CD14-positive monocyte (primary cell): ENCODE data around the gene CDC14A. TPM values are rescaled to one million over a fixed set of nuclear protein-coding genes. Genes with fewer than 3 reads are reported as not detected.

Experiments
- DNase-seq, 3 donors: peaks; one replicate each; pipeline ENCODE4 v3.0.0-alpha.2; 2011 to 2022
- H2AFZ ChIP-seq: 2 replicates; pipeline ENCODE4 v1.6.0; 2012; ENCODE audit warnings: mild to moderate bottlenecking, low read depth, low read length, inconsistent platforms; ENCODE audit not compliant: insufficient read depth, poor library complexity, severe bottlenecking
- H3K27ac ChIP-seq, 2 donors: 1 replicate in 1 of 2; 2 replicates in 1 of 2; pipeline ENCODE4 v1.5.1; 2012 to 2013; ENCODE audit warnings: low read length in 2 of 2, control low read depth in 1 of 2, inconsistent platforms in 1 of 2, low read depth in 1 of 2, mild to moderate bottlenecking in 1 of 2
- H3K27me3 ChIP-seq, 2 donors: one replicate each; pipeline versions ENCODE4 v1.6.0 to v1.6.1; 2011 to 2013; ENCODE audit warnings: low read length in 2 of 2; ENCODE audit not compliant: control insufficient read depth in 2 of 2, insufficient read depth in 2 of 2
- H3K36me3 ChIP-seq, 2 donors: replicated peaks in 1 of 2; 1 replicate in 1 of 2; 2 replicates in 1 of 2; pipeline versions ENCODE4 v1.5.1 to v1.6.1; 2012 to 2013; ENCODE audit warnings: low read length in 2 of 2, control low read depth in 1 of 2, inconsistent platforms in 1 of 2, mild to moderate bottlenecking in 1 of 2; ENCODE audit not compliant: insufficient read depth in 2 of 2, control insufficient read depth in 1 of 2
- H3K4me1 ChIP-seq, 2 donors: 1 replicate in 1 of 2; 2 replicates in 1 of 2; pipeline versions ENCODE4 v1.5.1 to v1.6.1; 2012 to 2013; ENCODE audit warnings: low read length in 2 of 2, control low read depth in 1 of 2, inconsistent platforms in 1 of 2, mild to moderate bottlenecking in 1 of 2, moderate library complexity in 1 of 2; ENCODE audit not compliant: insufficient read depth in 2 of 2, control insufficient read depth in 1 of 2
- H3K4me2 ChIP-seq: replicated peaks from 2 replicates; pipeline ENCODE3; 2012; ENCODE audit warnings: low read length, moderate library complexity, mild to moderate bottlenecking; ENCODE audit not compliant: poor library complexity, severe bottlenecking; ENCODE audit errors: extremely low read depth
- H3K4me3 ChIP-seq, 3 experiments: fragments of 200-600 bp in 1 of 3; sonication (generic) in 1 of 3; replicated peaks in 1 of 3; 1 replicate in 2 of 3; 2 replicates in 1 of 3; pipeline ENCODE4 v1.5.1; 2011 to 2013; ENCODE audit warnings: low read length in 3 of 3, mild to moderate bottlenecking in 3 of 3, control low read depth in 2 of 3, low read depth in 2 of 3, inconsistent platforms in 1 of 3, moderate library complexity in 1 of 3
- H3K79me2 ChIP-seq: 2 replicates; pipeline ENCODE4 v1.6.0; 2012; ENCODE audit warnings: mild to moderate bottlenecking, control low read depth, inconsistent platforms, low read length, moderate library complexity; ENCODE audit not compliant: insufficient read depth
- H3K9ac ChIP-seq: 2 replicates; pipeline ENCODE4 v1.6.0; 2017; ENCODE audit warnings: low read length, mild to moderate bottlenecking; ENCODE audit not compliant: insufficient read depth, poor library complexity, severe bottlenecking
- H3K9me3 ChIP-seq, 2 donors: replicated peaks in 1 of 2; 1 replicate in 1 of 2; 2 replicates in 1 of 2; pipeline versions ENCODE4 v1.5.1 to v1.6.1; 2012 to 2013; ENCODE audit warnings: low read length in 2 of 2, control low read depth in 1 of 2; ENCODE audit not compliant: control insufficient read depth in 1 of 2, insufficient read depth in 1 of 2
- H4K20me1 ChIP-seq: 2 replicates; pipeline ENCODE4 v1.6.0; 2012; ENCODE audit warnings: mild to moderate bottlenecking, low read length, control low read depth, moderate library complexity; ENCODE audit not compliant: insufficient read depth
- H3K27ac Mint-ChIP-seq, 7 donors: one replicate each; pipeline ENCODE4 v1.8.0; 2020; ENCODE audit warnings: mild to moderate bottlenecking in 7 of 7, mixed read lengths in 7 of 7, moderate library complexity in 6 of 7, inconsistent platforms in 2 of 7
- H3K27me3 Mint-ChIP-seq, 3 donors: one replicate each; pipeline ENCODE4 v1.8.0; 2021 to 2022; ENCODE audit warnings: low read depth in 3 of 3, mild to moderate bottlenecking in 3 of 3, mixed read lengths in 3 of 3, moderate library complexity in 3 of 3, inconsistent platforms in 1 of 3
- H3K36me3 Mint-ChIP-seq, 2 donors: one replicate each; pipeline ENCODE4 v1.8.0; 2020; ENCODE audit warnings: mixed read lengths in 2 of 2, inconsistent platforms in 1 of 2, mild to moderate bottlenecking in 1 of 2
- H3K4me1 Mint-ChIP-seq: one replicate; pipeline ENCODE4 v1.8.0; 2020; ENCODE audit warnings: mild to moderate bottlenecking, mixed read lengths
- H3K4me3 Mint-ChIP-seq, 2 donors: one replicate each; pipeline ENCODE4 v1.8.0; 2020; ENCODE audit warnings: mild to moderate bottlenecking in 2 of 2, mixed read lengths in 2 of 2, moderate library complexity in 1 of 2
- H3K9me3 Mint-ChIP-seq, 7 donors: one replicate each; pipeline ENCODE4 v1.8.0; 2020 to 2022; ENCODE audit warnings: mixed read lengths in 7 of 7, mild to moderate bottlenecking in 6 of 7, moderate library complexity in 6 of 7, inconsistent platforms in 2 of 7
- WGBS: methylation state at CpG from one replicate; pipeline ENCODE4 v1.1.5; 2013; ENCODE audit warnings: missing lambda C conversion rate; ENCODE audit not compliant: insufficient coverage; 5-methylcytosine and 5-hydroxymethylcytosine counted together
- intact Hi-C, 2 donors: fragments of 100-400 bp; cut with micrococcal nuclease; formaldehyde crosslinking; loops; one replicate each; pipeline versions ENCODE4 v1.15.0 to v1.15.1; 2023
- polyA plus RNA-seq, 3 donors: library from polyadenylated mRNA; depleted of rRNA in 1 of 3; unstranded in 2 of 3; stranded (reverse) in 1 of 3; fragments of 300-500 nt in 2 of 3; fragments of >200 nt in 1 of 3; fragmentation: Illumina TruSeq in 2 of 3; gene quantifications; 1 replicate in 2 of 3; 2 replicates in 1 of 3; pipeline ENCODE4 v1.2.3, GENCODE V29; 2012 to 2021
- TF ChIP-seq, protein P1 (sequence below): fragments of 200-600 bp; IDR thresholded peaks from one replicate; pipeline ENCODE4 v1.8.0; 2022; ENCODE audit warnings: antibody characterized with exemption, mild to moderate bottlenecking

CDC14A gene
- polyA plus RNA-seq, 3 donors = 4.2 to 9.2 (median 6.1) TPM

DNA sequence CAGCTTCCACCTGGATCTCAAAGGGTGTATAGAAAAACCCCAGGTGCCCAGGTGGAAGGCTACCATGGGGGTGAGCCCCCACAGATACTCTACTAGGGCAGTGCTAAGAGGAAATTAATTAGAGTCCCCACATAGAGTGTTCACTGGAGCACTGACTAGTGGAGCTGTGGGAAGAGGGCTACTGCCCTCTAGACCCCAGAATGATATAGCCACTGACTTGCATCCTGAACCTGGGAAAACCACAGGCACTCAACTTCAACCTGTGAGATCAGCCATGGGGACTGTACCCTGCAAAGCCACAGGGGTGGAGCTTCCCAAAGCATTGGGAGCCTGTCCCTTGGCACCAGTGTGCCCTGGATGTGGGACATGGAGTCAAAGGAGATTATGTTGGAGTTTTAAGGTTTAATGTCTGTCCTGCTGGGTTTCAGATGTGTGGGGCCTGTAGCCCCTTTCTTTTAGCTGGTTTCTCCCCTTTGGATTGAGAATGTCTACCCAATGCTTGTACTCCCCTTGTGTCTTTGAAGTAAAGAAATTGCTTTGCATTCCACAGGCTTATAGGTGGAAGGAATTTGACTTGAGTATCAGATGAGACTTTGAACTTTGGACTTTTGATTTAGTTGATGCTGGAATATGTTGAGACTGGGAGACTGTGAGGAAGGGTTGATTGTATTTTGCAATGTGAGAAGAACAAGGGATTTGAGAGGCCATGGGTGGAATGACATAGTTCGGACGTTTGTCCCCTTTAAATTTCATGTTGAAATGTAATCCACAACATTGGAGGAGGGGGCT is 31.8 kb upstream of the CDC14A start:
- no peaks in the 10 kb centered on the region for H3K36me3 Mint-ChIP-seq
- H3K4me1 ChIP-seq = no peaks in the 10 kb centered on the region
- H3K4me2 ChIP-seq = no peak overlapping the region
- no peak overlapping the region for H3K9ac ChIP-seq
- H3K4me1 Mint-ChIP-seq = no peaks in the 10 kb centered on the region
- peaks cover 9 to 23% of the 10 kb centered on the region in 2 donors for H3K9me3 ChIP-seq
- WGBS = 90% methylated on average over 2 of the region's 2 CpGs
- H3K27ac ChIP-seq = no peak overlapping the region
- H3K27me3 ChIP-seq = no peaks in the 10 kb centered on the region
- no peak overlapping the region for H3K27ac Mint-ChIP-seq
- DNase-seq = no peak
- no peak overlapping the region for H3K4me3 ChIP-seq
- H4K20me1 ChIP-seq = no peaks in the 10 kb centered on the region
- peaks cover 11 to 30% (median 17%) of the 10 kb centered on the region in 7 donors for H3K9me3 Mint-ChIP-seq
- intact Hi-C loops = no loop called here
- H3K27me3 Mint-ChIP-seq = peaks cover 0 to 3% (median 2%) of the 10 kb centered on the region in 3 donors
- no peak overlapping the region for H3K4me3 Mint-ChIP-seq
- TF ChIP-seq, protein P1, sequence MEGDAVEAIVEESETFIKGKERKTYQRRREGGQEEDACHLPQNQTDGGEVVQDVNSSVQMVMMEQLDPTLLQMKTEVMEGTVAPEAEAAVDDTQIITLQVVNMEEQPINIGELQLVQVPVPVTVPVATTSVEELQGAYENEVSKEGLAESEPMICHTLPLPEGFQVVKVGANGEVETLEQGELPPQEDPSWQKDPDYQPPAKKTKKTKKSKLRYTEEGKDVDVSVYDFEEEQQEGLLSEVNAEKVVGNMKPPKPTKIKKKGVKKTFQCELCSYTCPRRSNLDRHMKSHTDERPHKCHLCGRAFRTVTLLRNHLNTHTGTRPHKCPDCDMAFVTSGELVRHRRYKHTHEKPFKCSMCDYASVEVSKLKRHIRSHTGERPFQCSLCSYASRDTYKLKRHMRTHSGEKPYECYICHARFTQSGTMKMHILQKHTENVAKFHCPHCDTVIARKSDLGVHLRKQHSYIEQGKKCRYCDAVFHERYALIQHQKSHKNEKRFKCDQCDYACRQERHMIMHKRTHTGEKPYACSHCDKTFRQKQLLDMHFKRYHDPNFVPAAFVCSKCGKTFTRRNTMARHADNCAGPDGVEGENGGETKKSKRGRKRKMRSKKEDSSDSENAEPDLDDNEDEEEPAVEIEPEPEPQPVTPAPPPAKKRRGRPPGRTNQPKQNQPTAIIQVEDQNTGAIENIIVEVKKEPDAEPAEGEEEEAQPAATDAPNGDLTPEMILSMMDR = no peak
- H2AFZ ChIP-seq = no peak overlapping the region
- no peaks in the 10 kb centered on the region for H3K79me2 ChIP-seq
- H3K36me3 ChIP-seq = no peaks in the 10 kb centered on the region

DNA sequence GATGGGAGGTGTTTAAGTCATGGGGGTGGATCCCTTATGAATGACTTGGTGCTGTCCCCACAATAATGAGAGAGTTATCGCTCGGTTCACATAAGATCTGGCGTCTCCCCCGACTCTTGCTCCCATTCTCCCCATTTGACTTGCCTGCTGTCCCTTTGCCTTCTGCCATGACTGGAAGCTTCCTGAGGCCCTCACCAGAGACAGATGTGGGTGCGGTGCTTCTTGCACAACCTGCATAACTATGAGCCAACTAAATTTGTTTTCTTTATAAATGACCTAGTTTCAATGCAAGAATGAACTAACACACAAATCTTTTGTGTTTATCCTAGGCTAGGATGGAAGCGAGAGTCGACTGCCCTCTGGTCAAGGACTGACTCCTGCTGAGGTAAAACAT is 31.2 kb upstream of the CDC14A start:
- Histone ChIP-seq H3K4me1 (no peaks in the 10 kb centered on the region), H3K27ac (no peak overlapping the region), H3K27me3 (no peaks in the 10 kb centered on the region), H3K4me3 (no peak overlapping the region), H3K79me2 (no peaks in the 10 kb centered on the region), H2AFZ (no peak overlapping the region), H3K36me3 (no peaks in the 10 kb centered on the region), H3K9me3 (peaks cover 3 to 17% of the 10 kb centered on the region in 2 donors), H4K20me1 (no peaks in the 10 kb centered on the region), H3K4me2 (no peak overlapping the region), H3K9ac (no peak overlapping the region)
- WGBS = 100% methylated on average over 4 of the region's 7 CpGs
- Mint-ChIP-seq H3K36me3 (no peaks in the 10 kb centered on the region), H3K27me3 (peaks cover 0 to 3% (median 0%) of the 10 kb centered on the region in 3 donors), H3K27ac (no peak overlapping the region), H3K4me1 (no peaks in the 10 kb centered on the region), H3K4me3 (no peak overlapping the region), H3K9me3 (peaks cover 6 to 24% (median 11%) of the 10 kb centered on the region in 7 donors)
- DNase-seq = no peak
- intact Hi-C loops = no loop called here
- TF ChIP-seq, protein P1 = no peak
